Activated CD8-positive, alpha-beta memory T cell treated with anti-CD3 and anti-CD28 coated beads for 48 hours (primary cell): ENCODE data around the gene L3MBTL3.

Experiments used
- DNase-seq, 3 experiments: peaks; one replicate each; pipeline ENCODE4 v3.0.0-alpha.2; 2020; ENCODE audit warnings: low read depth in 2 of 3, low spot score in 2 of 3

Gene L3MBTL3

DNA sequence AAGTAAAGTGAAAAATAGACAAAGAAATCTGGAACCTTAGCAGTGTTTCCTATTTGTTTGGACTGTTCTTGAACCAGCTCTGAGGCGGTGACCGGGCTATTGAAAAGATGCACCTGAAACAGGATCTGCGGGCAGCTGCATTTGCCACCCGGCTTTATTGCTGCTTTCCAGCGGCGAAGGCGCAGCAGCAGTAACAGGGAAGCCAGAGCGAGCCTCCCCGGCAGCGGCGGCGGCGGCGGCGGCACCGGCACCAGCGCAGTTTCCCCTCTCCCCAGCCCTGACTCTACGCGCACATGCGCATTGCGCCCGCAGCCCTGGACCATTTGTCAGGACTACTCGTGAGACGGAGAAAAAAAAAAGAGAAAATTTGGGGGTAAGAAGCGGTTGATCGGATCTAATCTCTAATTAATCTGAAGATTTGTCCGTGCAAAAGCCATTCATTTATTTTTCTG is at the start of gene L3MBTL3:
Gene L3MBTL3, plus strand, starts transcription at position 290 of the 452 bp plus-strand sequence. CDS start 24,119 bp downstream, outside the sequence.
- DNase-seq = peak; percentile 46 to 68 (median 65)

DNA sequence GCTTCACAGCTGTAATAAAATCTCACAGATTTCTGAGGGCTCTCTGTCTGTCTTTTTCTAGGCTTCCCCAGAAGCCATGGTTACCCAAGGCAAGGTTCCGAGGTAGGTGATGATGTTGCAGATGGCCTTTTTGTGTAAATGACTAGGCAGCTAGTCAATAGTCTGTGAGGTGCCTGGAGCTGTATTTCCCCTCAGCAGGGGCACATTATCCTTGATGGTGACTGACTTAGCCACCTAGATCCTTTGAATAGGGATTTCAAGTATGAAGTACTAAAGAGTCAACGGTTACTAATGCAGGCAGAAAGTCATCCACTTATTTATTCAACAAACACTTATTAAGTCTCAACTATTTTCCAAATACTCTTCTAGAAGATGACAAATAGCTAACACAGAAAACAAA is 49.3 kb upstream of the L3MBTL3 start:
- DNase-seq = no peak

DNA sequence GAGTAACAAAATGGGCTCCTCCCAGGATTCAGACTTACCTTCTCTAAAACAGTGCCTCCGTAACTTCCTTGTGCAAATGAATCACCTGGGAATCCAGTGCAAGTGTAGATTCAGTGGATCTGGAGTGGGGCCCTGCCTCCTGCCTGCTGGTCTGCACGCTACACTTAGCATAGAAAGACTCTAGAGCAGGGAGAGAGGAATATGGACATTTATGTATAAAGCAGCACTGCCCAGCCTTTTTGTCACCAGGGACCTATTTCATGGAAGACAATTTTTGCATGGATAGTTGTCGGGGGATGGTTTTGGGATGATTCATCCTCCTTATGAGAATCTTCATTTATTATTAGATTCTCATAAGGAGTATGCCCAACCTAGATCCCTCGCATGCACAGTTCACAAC is 42.3 kb upstream of the L3MBTL3 start:
- no peak for DNase-seq

DNA sequence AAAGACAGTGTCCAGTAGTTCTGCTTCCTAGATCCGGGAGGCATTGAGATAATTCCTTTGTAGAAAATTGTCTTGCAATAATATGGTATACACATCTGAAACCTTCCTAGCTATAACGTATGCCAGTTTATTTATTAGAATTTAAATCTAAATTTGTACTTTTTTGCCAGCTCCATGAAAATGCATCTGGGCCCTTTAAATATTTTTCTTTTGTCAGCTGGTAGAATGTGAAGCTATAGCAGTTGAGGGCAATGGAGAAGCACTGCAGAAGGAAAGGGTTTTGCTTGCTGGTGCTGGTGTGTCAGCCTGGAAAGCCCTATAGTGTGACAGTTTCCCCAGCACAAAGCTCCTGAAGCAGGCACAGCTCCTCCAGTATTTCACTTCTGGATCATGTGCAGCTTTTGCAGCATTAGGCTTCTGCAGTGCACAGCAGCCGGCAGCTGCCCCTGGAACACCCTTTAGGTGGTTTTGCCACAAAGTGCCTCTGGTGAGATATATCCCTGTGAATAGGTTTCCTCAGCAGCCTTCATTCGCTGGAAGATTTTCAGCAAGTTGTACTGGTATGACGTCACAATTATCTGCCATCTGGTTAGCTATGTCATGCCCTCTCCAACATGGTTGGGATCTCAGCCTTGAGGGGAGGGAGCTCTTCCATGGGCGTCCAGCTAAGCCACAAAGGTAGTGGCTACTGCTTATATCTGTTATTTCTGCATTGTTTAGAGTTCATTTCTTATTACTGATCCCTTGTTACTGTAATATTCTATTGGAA is 40.0 kb upstream of the L3MBTL3 start:
- no peak for DNase-seq

DNA sequence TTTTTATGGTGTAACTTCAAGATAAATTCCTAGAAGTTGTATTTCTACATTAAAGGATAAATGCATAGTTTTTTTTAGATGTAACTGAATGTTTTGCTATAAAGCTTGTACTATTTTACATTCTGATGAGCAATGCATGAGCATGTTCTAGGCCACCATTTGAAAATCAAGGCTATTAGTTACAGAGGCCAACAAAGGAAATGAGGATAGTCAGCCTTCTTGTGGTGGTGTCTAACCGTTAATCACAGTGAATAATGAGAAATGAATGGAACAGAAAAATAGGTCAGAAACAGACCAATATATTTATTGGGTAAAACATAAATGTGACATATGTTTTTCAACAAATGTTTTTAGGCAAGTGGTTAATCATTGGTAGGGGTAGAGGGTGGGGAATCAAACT is 37.6 kb upstream of the L3MBTL3 start:
- no peak for DNase-seq

DNA sequence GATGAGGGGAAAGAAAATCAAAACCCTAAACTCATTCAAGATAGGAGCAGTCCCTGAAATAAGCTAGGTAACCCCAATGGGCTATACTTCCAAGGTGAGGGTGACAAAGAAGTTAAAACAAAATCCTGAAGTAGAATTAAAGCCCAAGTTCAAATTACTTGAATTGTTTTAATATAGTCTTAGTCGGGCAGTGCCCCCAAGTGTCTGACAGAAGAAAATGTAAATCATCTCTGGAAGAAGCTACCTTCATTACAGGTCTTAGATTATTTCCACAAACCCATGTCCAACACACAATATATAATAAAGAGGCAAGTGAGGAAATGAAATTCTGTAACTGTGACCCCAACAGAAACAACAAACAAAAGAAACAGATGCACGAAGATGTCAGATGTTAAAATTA is 36.8 kb upstream of the L3MBTL3 start:
- DNase-seq = no peak

DNA sequence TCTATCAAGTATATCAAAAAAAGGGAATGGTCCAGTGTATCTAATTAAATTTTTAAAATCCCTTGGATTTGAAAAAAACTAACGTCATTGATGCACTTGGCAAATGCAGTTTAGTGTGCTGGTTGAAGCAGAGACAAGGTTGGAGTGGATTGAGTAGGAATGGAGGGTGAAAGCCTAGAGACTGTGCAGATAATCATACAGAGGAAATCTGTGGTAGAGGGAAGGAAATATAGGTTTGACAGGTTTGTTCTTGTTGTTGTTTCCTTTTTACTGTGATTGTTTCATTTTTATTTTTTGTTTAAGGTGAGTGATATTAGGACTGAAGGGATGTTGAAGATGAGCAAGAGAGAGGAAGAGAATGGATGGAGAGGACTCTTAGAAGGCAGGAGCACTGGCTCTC is 29.0 kb upstream of the L3MBTL3 start:
- DNase-seq = no peak

DNA sequence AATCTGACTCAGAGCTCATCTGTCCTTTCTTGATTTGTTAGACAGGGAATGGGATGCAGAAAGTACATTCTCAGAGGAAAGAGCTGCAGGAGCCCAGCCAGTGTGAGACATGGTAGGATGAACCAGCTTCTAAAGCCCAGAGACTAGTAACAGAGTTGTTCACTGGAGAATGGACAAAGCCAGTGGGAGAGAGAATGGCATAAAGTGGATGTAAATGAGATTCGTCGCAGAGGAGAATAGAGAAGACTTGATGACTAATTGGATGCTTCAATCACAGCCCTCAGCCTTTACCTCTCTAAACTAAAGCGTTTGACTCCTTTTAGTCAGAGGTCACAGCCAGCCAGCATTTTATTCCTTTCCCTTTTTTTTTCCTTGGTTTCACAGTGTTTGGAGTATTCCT is 25.5 kb upstream of the L3MBTL3 start:
- DNase-seq = no peak

DNA sequence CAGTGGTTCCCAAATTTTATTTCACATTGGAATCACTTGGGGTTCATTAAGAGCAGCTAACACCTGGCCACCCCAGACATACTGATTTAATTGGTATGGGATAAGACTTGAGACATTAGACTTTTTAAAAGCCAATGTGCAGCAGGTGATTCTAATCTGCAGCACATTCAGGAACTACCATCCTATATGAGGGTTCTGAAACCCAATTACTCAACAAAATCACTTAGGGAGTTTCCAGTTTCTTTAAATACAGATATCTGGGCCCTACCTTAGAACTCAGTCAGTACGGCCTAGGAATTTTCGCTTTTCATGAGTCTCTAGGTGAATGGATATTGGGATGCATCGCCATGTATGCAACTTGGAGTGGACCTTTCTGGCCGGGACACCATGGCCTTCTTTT is 24.0 kb upstream of the L3MBTL3 start:
- DNase-seq = no peak

DNA sequence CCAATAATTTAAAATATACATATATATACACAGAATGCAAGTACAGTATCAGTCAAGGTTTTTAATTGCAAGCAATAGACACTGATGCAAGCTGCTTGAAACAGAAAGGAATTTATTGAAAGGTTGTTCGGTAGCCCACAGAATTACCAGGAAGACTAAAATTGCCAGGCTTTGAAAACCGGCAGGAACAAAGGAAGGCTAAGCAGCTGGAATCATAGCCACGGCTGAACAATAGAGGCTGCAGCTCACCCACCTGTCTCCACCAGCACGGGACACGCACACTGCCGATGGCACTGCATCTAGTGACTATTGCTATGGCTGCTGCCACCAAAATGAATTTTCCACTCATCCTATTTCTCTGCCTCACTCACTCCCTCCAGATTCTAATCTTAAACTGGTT is 22.0 kb upstream of the L3MBTL3 start:
- DNase-seq = no peak

DNA sequence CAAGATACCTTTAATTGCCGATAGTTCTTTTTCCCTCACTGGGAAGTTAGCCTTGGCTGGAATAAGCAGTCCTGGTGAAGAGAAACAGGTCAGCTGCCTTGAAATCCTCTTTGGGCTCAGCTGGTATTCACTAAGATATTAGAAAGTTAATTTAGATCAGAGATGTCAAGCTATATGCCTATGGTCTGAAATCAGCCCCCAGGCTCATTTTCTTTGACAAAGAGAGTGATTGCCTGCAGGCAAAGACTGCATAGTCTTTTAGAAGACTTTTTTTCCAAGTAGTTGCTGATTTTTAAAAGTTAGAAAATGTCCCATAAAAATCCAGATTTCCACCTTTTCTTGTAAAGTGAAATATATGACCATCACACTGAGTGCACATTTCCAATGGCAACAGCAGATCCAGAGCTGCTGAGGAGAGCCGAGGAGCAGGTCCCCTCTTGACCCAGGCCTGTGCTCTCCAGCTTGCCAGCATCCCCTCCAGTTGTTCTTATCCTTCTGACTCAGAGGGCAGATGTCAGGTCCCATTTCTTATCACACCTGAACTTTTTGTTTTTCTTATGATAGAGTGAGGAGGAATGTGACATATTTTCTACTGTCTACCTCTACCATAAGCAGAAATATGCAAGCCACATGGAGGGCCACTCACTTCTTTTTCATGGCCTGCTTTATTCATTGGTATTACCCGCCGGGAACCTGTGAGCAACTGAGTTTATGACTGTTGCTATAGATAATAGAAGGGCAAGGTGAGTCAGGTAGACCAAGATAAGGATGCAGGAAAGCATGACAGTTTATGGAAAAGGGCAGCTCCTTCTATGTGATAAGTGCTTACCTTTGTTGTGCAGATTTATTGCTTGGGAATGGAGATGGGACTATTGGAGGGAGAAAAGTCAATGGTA is 17.6 kb upstream of the L3MBTL3 start:
- DNase-seq = no peak

DNA sequence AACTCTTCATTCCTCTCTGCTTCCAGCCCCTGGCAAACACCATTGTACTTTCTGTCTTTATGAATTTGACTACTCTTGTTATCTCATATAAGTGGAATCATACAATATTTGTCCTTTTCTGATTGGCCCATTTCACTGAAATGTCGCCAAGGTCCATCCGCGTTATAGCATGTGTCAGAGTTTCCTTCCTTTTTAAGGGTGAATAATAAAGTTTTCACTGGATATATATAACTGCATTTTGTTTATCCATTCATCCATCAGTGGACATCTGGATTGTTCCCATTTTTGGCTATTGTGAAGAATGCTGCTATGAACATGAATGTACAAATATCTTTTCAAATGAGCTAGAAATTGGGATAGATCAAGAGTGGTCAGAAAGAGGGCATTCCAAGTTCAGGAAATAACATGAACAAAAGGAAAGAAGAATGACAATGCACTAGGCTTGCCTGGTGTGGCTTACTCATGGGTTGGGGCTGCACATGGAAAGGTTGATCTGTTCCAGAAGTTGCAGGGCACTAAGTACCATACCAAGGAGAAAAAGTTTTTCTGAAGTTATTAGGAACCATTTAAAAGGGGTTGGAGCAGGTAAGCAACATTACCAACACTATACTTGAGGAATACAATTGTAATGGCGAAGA is 10.0 kb upstream of the L3MBTL3 start:
- DNase-seq = no peak

DNA sequence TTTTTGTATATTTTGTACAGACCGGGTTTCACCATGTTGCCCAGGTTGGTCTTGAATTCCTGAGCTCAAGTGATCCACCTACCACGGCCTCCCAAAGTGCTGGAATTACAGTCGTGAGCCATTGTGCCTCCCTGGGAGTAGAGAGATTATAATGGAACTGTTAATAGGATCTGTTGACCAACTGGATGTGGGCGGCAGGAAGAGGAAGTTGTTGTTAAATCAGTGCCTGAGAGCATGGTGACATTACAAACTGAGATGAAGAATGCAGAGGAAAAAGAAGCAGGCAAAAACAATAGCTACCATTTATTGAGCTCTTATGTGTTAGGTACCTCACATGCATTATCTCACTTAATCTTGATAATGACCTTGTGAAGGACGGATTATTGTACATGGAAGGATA is 9.2 kb upstream of the L3MBTL3 start:
- no peak for DNase-seq

DNA sequence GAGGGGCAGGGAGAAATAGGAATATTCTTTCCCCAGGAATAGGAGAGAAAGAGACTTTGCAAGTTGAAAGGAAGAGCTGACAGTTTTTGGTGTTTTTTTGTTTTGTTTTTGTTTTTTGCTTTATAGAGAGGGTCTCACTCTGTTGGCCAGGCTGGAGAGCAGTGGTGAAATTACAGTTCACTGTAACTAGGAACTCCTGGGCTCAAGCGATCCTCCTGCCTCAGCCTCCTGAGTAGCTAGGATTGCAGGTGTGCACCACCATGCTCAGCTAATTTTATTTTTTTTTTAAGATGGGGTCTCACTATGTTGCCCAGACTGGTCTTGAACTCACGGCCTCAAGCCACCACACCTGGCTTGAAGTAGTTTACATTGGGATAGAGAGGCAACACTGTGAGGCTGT is 8.0 kb upstream of the L3MBTL3 start:
- DNase-seq = no peak

DNA sequence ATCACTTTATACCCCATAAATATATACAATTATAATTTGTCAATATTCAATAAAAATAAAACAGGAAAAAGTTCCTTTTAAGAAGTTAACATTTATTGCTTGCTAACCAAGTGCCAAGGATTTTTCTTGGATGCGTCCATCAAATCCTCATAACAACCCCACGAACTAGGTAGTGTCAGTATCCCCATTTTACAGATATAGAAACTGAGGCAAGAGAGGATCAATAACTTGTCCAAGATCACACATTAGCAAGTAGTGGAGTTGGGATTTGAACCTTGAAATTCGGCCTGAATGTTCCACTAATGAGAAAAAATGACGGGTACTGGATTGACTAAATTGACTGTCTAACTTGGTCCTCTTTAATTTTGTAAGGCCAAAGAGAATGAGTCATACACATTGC is 5.7 kb upstream of the L3MBTL3 start:
- DNase-seq = no peak

DNA sequence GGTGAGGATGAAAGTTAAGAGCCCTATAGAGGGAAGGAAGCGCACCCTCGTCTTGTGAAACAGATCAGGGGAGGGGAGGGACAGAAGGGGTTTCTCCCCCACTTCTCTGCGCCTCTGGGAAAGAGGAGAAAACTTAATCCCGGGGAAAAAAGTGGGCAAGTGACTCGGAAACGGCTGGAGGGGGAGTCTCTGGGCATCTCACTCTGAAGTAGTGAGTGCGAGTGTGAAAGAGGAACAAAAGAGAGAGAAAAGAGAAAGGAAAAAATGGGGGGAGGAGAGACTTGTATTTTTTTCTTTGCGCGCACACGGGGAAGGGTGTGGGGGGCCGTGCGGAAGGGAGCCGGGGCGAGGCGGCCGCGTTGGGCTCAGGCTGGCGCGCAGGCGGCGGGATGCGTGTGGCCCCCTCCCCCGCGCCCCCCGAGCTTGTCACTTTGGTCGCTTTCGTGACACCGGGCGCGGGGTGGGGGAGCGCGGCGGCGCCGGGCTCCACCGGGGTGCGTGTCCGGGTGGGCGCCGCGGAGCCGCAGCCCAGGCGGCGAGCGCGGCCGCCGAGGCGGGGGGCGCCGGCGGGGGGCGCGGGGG is 454 bp downstream of the L3MBTL3 start:
- DNase-seq = no peak

DNA sequence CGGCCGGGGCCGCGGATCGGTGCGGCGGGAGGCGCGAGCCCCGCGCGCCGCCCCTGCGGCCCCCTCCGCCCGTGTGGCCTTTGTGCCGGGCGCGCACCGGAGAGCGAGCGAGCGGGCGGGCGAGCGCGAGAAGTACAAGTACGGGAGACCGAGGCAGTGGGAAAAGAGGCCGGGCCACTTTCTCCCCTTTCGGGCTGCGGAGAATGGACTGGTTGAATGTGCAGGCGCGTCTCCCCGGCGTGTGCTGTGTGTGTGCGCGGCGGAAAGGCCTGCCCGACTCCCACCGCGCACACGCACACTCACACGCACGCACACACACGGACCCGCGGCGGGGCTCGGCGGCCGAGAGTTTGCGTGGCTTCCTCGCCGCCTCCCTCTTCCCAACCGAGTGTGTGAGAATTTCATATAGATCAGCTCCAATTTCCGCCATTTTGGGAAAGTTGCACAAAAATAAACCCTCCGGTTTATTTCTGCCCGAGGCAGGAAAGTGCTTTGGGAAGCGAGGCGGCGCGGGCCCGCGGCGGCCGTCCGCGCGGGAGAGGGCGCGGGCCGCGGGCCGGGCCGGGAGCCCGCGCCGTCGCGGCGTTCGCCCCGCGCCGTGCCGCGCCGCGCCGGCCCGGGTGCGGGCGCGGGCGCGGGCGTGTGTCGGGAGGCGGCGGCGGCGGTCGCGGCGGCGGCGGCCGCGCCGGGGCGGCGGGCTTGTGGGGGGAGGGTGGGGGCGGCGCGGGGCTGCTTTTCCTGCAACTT is 1.1 kb downstream of the L3MBTL3 start:
- DNase-seq = peak in 2 of 3 experiments; percentile 9

DNA sequence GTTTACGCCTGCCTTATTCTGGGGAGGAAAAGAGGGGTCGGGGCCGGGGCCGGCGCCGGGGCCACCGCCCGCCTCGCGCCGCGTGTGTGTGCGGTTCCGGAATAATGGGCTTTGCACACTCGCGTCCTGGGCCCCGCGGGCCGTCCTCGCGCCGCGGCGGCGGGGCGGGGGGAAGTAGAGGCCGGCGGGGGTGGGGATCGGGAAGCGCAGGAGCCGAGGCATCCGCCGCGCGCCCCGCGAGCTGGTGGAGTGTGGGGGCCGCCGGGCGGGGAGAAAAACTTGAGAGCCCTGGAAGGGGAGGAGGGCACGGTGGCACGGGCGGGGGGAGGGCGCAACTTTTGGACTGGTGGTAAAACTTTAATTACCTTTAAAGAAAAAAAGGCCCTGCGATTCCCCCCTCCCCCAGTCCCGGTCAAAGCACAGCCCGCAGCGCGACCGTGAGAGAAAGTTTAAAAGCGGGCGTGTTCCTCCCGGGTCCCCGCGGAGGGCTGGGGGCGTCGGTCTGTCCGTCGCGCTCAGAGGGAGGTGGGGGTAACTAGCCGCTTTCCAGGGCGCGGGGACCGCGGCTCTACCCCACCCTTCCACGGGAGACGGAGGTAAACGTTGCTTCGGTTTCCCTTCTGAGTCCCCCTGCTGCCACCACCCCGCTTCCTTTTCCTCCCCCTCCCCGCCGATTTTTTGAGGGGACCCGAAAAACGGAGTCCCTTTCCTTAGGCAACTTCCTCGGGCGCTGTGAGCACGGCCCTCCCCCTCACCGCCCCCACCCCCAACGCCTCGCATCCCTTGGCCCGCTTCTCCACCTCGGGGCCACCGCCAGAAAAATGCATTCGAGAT is 1.9 kb downstream of the L3MBTL3 start:
- DNase-seq = peak; percentile 13 to 14 (median 13)

DNA sequence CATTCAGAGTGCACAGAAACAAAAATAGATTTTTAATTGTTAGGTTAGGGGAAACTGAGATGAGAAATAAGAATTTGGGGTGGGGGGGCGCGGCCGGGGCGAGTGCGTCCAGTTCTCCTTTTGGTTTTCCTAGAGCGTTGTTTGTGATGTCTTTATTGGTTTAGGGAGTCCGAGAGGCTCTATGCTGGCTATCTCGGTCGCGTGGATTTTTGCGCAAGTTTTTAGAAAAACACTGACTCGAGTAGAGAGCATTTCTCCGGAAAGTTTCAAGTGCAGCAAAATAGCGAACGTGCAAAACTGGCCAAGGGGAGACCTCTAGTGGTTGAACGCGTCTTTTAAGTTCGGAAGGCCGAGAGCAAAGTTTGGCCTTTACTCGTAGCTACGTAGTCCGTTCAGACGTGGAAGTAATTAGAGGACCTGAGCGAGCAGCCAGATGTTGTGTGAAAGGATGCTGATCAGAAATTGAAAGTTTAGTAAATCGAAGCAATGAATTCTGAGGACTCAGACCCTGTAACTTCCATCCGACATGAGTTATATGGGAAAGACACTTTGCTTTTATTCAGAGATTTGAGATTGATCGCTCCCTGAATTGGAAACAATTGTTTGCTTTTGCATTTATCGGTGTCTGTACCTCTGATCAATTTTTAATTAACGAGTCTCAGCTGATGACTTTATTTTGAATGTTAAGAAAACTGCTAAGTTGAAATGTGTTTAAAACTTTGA is 2.7 kb downstream of the L3MBTL3 start:
- peak; percentile 11 to 52 (median 26) for DNase-seq
